HG02943 (cell line): ENCODE measurements around the gene KRT77.

Source experiments
- ATAC-seq: cut with Tn5 transposase; IDR thresholded peaks from one replicate; pipeline ENCODE4 v1.9.1; 2021; ENCODE audit warnings: mild to moderate bottlenecking, low read depth, moderate library complexity; ENCODE audit not compliant: unreplicated experiment

The KRT77 gene

DNA sequence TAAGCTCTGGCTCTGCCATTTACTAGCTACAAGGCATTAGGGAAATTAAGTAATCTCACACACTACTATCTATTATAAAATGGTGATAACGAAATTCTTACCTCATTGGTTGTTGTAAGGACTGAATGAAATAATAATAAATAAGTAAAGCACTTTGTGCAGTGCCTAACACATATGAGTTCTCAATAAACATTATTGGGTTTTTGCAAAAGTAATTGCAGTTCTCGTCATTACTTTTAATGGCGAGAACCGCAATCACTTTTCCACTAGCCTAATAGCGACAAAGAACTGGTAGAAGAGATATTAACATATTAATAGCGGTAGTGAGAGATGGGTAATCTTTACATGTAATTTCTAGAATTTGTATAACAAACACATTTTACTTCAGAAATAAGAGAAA, 9.2 kb downstream of the KRT77 start:
- ATAC-seq: no peak

DNA sequence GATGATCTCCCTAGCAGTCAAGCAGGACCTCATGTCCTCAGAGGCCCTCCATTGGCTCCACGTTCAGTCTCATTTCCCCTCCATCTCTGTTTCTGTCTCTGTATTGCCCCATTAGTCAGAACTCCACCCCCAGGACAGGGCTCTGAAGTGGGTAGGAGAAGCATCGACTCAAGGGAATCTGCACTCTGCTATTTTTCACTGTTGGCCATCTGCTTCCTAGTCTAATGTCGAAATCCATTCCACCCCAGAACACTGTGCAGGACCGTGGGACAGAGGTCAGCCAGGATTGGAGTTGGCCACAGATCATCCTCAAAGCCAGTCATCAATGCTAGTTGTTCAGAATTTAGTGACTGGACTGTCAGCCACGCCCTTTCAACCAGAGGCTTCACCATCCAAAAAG, 10.1 kb downstream of the KRT77 start:
- ATAC-seq: no peak

DNA sequence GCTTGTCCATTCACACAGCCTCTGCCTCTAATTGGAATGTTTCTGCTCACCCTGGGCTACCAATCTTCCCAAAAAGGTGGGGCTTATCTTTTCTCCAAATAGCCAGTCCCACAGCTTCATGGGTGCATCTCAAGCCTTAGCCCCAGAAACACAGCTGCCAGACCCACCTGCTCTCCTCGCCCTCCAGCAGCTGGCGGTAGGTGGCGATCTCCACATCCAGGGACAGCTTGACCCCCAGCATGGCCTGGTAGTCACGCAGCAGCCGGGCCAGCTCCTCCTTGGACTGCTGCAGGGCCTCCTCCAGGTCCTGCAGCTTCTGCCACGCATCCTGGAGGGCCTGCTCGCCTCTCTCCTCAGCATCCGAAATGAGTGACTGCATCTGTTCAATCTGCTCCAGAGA, 11.1 kb downstream of the KRT77 start:
- no peak for ATAC-seq

DNA sequence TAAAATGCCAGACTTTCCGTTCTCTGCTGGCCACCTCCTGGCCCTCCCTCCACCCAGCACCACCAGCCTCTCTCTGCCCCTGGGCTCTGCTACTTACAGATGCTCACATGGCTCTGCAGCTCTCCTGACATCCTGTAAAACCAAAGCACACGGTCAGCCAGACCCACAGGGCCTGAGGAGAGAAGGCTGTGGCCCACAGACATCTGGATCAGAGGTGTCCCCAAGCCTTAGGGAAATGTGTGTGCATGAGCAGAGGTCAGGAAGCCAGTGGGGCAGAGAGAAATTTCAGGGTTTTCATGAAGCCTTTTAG, 11.5 kb downstream of the KRT77 start:
- ATAC-seq: no peak

DNA sequence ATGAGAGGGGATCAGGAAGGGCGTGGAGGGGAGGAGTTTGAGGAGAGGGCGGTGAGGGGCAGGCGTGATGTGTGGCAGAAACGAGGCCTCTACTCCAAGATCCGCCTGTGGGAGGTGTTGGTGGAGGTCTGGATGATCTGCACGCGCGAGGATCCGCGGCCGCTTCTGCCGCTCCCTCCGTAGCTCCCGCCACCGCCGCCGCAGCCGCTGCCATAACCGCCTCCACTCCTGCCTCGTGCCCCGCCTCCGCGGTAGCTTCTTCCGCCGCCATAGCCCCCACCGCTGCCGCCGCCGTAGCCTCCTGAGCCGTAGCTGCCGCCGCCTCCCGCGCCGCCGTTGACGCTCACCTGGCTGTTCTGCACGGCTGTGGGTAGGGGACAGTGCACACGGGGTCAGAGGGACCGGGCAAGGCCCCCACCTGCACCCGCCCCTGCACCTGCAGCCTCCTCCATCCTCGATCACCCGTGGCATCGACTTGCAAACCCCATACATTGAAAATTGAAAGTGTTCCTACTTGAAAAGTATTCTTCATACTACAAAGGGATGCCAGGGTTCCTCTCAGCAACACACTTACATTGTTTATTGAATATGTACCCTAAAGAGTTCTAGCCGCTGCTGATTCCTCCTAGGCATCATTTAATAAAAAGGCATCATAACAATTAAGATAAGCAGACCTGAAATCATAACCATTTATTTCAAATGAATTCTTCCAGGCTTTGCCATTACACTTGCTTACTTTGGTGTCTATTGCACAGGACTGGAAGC, 12.1 kb downstream of the KRT77 start:
- no peak for ATAC-seq

DNA sequence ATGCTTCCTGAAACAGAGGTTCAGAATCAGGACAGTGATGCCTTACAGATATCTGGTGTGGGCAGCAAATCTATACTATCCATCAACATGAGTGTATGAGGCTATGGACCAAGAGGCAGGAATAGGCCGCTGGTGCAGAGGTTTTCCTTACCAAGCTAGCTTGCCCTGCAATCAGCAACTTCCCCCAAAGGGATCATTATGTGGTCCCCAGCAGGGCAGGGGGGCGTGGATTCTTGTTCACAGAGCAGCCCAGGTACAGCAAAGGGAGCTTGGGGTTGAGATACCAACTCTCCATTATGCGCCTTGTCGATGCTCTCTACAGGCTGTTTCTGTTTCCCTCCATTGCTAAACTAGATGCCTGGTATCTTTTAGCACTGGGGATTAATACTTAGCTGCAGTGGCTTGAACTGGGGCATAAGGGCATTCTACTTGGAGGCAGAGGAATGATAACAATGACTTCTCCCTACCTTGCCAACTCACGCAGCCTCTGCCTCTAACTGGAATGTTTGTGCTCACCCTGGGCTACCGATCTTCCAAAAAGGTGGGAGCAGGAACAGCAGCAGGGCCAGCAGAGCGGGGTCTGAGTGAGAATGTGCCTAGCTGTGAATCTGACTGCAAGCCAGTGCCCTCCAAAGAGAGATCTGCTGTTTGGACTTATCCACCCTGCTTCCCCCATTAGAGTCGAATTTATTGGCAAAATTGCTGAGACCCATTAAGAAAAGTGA, 12.8 kb downstream of the KRT77 start:
- ATAC-seq: no peak

DNA sequence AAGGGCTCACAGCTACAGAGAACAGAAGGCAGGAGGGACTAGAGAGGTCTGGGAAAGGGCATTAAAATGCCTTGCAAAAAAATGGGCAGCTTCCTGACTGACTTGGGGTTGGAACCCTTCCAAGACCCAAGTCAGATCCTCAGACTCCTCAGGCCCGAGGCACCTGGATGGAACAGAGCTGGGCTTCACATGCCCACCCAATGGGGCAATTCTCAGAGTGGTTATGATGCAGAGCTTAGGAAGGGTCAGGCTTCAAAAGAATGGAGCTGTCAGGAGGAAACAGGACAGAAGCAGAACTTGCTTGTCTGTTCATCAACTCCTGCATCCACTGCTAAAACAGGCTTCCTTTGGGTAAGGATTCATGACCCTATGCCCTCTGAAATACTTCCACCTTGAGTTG, 13.4 kb downstream of the KRT77 start:
- ATAC-seq: no peak

DNA sequence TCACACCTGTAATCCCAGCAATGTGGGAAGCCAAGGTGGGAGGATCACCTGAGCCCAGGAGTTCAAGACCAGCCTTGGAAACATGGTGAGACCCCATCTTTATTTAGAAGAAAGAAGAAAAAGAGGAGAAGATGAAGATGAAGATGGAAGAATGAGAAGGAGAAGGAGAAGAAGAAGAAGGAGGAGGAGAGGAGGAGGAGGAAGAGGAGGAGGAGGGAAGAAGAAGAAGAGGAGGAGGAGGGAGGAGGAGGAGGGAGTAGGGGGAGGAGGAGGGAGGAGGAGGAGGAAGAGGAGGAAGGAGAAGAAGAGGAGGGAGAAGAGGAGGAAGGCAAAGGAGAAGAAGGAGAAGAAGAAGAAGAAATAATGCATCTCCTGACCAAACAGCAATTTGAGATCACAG, 14.1 kb downstream of the KRT77 start:
- ATAC-seq: no peak

DNA sequence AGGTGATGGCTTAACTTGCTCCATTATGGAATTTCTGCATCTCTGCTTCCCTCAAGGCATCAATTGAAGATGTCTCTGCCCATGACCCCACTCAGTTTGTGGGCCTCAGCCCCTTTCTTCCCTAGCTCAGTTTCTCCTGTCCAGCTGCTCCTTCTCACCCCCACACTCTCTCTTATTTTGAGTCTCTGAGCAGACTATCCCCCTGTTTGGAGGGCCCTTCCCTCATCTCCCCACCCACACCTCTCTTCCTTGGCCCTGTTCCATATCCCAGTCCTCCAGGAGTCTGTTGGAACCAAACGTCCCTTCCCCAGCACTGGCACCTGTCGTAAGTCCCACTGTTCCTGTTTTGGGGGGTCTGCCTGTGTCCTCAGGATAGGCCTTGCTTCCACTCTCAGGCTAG, 14.8 kb downstream of the KRT77 start:
- no peak for ATAC-seq

DNA sequence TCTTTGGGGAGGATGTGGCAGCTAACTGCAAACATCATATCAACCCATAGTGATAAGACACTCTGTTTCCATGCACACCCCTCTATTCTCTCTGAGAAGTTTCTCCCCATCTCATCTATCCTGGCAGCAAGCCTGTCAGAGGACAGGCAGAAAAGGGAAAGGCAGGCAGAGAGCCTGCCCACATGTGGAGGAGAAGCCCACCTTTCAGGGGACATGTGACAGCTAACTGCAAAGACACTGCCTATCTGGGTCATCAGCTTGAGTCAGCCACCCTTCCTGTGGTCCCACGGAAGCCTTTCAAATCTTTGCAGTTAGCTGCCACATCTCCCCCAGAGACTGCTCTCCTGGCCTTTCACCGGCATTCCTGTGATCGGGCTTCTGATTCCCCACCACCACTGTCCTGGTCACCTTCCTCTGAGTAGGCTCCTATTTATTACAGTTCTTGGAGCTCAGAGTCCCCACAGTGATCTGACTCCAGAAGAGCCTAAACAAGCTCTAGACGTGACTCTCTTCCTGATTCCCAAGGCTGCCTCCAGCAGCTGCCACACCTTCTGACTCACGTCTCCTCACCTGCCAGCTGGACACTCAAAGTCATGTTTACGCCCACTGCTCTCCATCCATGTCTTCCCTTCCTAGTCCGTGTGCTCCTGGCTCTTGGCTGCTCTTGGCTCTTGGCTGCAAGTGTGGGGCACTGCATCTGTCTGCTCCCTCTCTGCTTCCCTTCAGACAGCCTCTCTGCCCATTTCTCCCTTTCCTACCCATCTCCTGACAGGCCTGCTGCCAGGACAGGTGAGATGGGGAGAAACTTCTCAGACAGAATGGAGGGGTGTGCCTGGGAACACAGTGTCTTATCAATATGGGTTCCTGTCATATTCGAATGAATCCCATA, 15.6 kb downstream of the KRT77 start:
- no peak for ATAC-seq

DNA sequence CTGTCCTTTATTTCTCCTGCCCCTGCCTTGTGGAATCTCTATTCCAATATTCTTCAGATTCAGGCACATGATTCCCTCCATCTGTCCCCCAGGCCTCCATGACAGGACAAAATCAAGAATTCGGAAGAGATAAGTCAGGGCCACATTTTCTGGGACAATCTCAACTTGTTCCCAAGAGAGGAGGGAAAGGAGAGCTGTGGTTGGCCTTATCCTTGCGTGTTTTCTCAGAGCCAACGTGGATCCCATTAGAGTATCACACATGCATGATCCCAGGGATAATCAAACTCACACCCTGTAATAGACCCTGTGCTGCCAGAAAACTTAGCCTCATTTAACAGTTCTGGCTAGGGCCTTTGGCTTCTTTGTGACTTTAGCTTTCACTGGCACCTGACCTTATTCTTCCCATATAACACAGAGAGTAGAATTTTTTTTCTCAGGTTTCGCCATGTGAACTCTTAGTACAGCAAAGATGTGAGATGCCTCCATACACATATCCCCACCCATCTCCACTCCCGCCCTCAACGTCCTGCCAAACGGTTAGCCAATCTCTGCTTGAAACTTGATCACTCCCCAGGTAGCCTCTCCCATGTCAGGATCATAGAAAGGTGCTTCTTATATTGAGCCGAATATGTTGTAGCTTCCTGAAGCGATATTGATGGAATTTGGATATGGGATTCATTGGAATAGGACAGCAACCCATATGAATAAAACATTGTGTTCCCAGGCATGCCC, 16.4 kb downstream of the KRT77 start:
- ATAC-seq: no peak

DNA sequence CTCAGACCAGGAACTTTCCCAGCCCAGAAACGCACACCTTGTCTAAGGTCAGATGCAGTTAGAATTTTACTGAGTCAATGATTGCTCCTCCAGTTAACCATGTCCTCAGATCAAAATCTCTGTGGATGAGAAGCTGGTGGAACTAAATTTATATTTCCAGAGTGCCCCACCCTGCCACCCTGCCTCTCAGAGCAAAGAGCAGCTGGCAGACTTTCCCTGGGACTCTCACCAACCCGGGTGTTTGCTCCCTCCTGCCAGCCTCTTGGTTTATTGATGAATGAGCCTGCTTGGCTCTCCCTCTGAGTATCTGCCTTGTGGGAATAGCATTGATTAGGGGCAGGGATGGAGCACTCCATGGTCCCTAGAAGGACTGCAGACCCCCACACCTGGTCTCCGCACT, 17.3 kb downstream of the KRT77 start:
- no peak for ATAC-seq

DNA sequence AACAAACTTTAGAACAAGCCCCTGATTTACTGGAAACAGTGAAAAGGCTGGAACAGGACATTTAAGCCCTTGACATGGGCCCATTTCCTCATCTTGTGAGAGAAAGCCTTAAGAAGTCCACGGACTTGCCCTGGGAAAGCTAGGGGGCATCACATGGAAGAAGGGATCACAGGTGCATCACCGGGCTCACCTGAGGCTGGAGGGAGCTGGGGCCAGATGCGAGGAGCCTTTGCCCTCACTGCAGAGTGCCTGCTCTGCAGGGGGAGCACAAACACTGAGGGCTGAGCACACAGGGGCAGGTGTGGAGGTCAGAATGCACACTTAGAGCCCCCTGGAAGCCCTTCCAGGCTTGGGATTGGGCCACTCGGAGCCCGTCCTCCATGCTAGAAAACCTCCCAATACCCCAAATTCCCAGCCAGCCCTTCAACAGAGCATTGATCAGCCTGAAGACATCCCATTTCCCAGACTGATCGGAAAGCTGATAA, 17.9 kb downstream of the KRT77 start:
- ATAC-seq: no peak

DNA sequence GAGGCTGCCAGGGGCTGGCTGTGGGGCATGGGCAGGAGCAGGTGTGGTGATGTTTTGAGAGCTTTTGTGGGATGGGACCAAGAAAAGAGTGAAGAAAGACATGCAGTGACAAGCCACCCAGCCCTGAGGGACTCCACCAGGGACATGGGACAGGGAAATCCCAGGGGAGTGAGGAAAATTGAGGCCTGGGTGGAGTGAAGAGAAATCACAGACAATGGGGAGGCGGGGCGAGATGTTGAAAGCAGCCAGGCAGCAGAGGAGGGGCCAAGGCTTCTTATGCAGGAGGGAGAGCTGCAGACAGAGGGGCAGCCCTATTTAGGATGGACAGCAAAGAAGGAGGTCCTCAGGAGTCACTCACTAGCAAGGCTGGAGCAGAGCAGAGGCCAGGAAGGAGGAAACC, 18.9 kb downstream of the KRT77 start:
- no peak for ATAC-seq

DNA sequence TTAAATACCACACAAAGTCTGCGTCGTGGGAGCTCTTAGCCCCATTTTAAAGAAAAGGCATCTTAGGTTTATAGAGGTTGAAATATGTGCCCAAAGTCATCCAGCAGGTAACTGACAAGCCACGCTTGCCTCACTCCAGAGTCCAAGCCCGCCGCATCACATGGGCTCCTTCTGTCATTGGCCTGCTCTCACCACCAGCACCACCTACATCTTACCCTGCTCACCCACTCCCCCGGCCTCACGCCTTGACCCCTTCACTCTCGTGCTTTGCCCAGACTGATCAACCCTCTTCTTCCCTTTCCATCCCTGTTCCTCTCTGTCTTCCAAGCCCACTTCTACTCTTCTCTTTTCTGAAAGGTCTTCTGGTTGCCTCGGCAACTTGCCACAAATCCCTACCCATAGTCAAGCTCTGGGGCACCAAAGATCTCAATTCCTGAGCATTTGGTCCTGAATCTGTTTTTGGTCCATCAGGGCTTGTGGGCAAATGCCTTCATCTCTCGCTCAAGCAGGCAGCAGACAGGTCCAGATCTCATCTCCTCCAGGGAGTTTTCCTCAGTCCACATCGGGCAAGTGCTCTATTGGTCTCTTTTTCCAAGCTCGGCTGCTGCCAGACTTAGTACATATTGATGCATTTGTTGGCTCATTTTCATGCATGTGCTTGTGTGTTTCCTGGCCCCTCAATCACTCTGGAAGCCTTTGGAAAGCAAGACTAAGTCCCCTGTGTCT, 19.6 kb downstream of the KRT77 start:
- ATAC-seq: no peak

DNA sequence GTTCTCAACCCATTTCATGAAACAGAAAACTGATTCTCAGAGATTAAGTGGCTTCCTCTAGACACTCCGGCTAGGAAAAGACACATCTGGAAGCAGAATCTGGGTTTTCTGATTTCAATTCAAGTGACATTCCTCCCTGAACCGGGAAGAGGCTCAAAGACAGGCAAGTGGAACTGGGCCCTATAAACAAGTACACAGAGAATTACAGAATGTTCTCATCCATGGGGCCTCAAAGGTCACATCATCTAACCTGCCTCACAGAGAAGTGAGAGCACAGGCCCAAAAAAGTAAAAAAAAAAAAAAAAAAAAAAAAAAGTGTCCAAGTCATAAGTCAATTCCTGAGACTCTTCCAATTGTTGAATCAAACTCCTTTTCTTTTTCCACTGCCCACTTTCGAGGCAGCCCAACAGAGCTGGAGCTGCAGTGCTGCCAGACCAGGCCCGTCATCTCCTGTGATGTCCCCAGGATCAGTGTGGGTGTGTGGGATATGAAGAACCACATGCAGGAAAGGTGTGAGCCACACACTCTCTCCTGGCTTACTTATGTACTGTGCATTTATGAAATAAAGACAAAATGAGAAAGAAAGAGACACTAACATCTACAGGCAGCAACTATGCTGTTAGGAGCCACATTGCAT, 20.3 kb downstream of the KRT77 start:
- no peak for ATAC-seq

DNA sequence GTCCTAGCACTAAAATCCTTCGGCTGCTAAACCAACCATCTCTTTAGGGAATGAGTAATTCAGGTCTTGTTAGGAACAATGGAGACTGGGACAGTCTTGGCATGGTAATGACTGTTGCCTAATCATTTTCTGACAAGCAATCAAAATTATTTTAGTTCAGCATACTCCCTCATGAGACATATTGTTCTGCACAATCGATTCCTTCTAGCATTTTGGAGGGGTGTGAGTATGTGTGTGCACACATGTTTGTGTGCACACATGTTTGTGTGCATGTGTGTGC, 21.0 kb downstream of the KRT77 start:
- ATAC-seq: no peak

DNA sequence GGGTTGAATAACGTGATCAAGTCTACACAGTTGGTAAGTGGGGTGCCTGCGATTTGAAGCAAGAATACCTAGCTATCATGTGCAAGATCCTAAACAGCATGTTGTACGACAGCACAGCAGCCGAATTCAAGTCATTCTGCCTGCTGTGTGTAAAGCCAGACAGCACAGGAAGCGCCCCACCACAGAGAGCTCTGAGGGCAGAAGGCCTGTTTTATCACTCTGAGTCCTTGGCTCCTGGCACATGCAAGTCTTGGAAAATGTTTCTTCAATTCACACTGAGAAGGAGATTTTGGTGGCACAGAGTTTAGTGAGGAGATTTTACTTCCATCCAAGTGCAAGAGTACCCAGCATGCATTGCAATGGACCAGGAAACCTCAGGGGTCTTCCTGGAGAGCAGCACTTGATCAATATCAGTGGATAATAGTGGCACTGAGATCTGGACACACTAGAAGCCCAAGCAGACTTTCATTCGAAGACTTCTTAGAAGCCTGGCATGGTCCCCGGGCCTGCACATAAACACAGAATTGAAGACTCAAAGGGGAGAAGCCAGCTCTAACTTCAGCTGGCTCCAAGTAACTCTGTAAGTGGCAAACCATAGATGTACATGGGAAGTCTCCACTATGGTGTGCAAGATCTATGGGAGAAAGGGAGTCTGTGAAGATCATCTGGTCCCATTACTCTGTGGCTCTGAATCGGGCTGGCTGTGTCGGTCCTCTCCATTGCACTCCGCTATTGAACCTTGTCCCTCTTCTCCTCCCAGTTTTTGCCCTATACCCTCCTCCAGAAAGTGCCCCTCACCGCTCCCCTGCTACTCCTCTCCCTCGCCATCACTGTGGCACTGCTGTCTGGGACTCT, 21.6 kb downstream of the KRT77 start:
- ATAC-seq: no peak

DNA sequence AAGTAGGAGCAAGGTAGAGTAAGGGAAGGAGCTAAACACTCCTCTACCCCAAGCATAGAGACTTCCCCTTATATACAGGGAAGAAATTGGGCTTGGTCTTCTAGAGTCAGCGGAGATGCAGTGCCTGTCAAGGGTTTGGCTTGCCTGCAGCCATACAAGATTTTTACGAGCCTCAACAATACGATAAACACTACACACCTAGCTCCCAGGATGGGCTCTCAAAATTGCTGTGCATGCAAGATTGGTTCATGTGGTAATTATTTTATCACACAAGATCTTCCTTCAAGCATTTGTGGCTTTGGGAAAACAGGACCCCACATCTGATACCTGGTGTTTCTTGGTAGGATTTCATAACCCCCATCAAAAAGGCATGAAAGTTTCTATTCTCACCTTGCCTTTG, 23.0 kb downstream of the KRT77 start, which contains the start of gene KRT1:
Gene KRT1 (minus strand): TSS at position 45 of the 400 bp plus-strand sequence. CDS start 59 bp downstream, outside the sequence.
- no peak for ATAC-seq
